HepG2 (cell line): ENCODE data around the gene SLC35B2. TPM values are rescaled to one million over a fixed set of nuclear protein-coding genes. Genes with fewer than 3 reads are reported as not detected.

ENCODE experiments used
- AKNA ChIP-seq: sonication (generic); formaldehyde crosslinking; IDR thresholded peaks from 2 replicates; pipeline ENCODE4 v1.4.0; 2020; ENCODE audit warnings: missing genetic modification reagents, borderline replicate concordance
- ATF1 ChIP-seq: IDR thresholded peaks from 2 replicates; pipeline ENCODE4 v1.6.1; 2016; ENCODE audit warnings: mild to moderate bottlenecking, control low read depth
- ATF6 ChIP-seq: sonication (generic); formaldehyde crosslinking; conservative IDR thresholded peaks from 2 replicates; pipeline ENCODE4 v1.4.0; 2020; ENCODE audit warnings: missing genetic modification reagents
- CBX2 ChIP-seq, 2 experiments: fragments of 200-600 bp in 1 of 2; sonication (generic); formaldehyde crosslinking in 1 of 2; IDR thresholded peaks; 2 replicates each; pipeline versions ENCODE4 v1.7.0 to v1.8.1; 2018 to 2022; ENCODE audit warnings: low read depth in 2 of 2, low read length in 1 of 2, mild to moderate bottlenecking in 1 of 2, missing genetic modification reagents in 1 of 2
- CCAR2 ChIP-seq: fragments of 200-400 bp; formaldehyde crosslinking; optimal IDR thresholded peaks from 2 replicates; pipeline ENCODE3; 2018; ENCODE audit warnings: low read depth, mild to moderate bottlenecking, low read length, moderate library complexity
- FUBP1 ChIP-seq: sonication (generic); formaldehyde crosslinking; IDR thresholded peaks from 2 replicates; pipeline ENCODE4 v1.5.1; 2020; ENCODE audit warnings: missing genetic modification reagents, mild to moderate bottlenecking, borderline replicate concordance
- HDAC2 ChIP-seq: sonication (generic); formaldehyde crosslinking; IDR thresholded peaks from 2 replicates; pipeline ENCODE4 v1.4.0; 2020; ENCODE audit warnings: missing genetic modification reagents
- KLF12 ChIP-seq: sonication (generic); formaldehyde crosslinking; IDR thresholded peaks from 2 replicates; pipeline ENCODE4 v1.4.0; 2020; ENCODE audit warnings: missing genetic modification reagents, borderline replicate concordance
- RARG ChIP-seq: sonication (generic); formaldehyde crosslinking; IDR thresholded peaks from 2 replicates; pipeline ENCODE4 v1.4.0; 2020; ENCODE audit warnings: low read depth, mild to moderate bottlenecking, missing genetic modification reagents
- SIX4 ChIP-seq: sonication (generic); formaldehyde crosslinking; IDR thresholded peaks from 2 replicates; pipeline ENCODE4 v1.4.0; 2020; ENCODE audit warnings: missing genetic modification reagents
- SNAI1 ChIP-seq: sonication (generic); formaldehyde crosslinking; IDR thresholded peaks from 2 replicates; pipeline ENCODE4 v1.5.0; 2020; ENCODE audit warnings: mild to moderate bottlenecking, missing genetic modification reagents, borderline replicate concordance
- SYNCRIP ChIP-seq: fragments of 200-400 bp; formaldehyde crosslinking; IDR thresholded peaks from 2 replicates; pipeline ENCODE4 v1.6.1; 2018; ENCODE audit warnings: mild to moderate bottlenecking, low read depth, low read length; ENCODE audit not compliant: insufficient read depth
- THAP7 ChIP-seq: sonication (generic); formaldehyde crosslinking; IDR thresholded peaks from 2 replicates; pipeline ENCODE4 v1.8.1; 2023; ENCODE audit warnings: mild to moderate bottlenecking, missing genetic modification reagents
- TOPORS ChIP-seq: sonication (generic); formaldehyde crosslinking; IDR thresholded peaks from 2 replicates; pipeline ENCODE4 v1.8.0; 2023; ENCODE audit warnings: mild to moderate bottlenecking, missing genetic modification reagents
- U2AF2 ChIP-seq: fragments of 200-400 bp; formaldehyde crosslinking; IDR thresholded peaks from 2 replicates; pipeline ENCODE4 v1.6.1; 2017; ENCODE audit warnings: low read depth, mild to moderate bottlenecking, low read length
- ZFAT ChIP-seq: sonication (generic); formaldehyde crosslinking; conservative IDR thresholded peaks from 2 replicates; pipeline ENCODE4 v1.8.1; 2023; ENCODE audit warnings: missing genetic modification reagents, inconsistent platforms
- ZNF282 ChIP-seq: fragments of 450-650 bp; IDR thresholded peaks from 2 replicates; pipeline ENCODE4 v1.6.1; 2018; ENCODE audit not compliant: partially characterized antibody
- ZNF350 ChIP-seq: sonication (generic); formaldehyde crosslinking; IDR thresholded peaks from 2 replicates; pipeline ENCODE4 v1.4.0; 2020; ENCODE audit warnings: mild to moderate bottlenecking, low read depth, missing genetic modification reagents, borderline replicate concordance
- ZNF724P ChIP-seq: sonication (generic); formaldehyde crosslinking; IDR thresholded peaks from 2 replicates; pipeline ENCODE4 v1.8.0; 2022; ENCODE audit warnings: missing genetic modification reagents, borderline replicate concordance
- polyA plus RNA-seq, 8 experiments: library from polyadenylated mRNA; depleted of rRNA in 3 of 8; stranded (reverse) in 7 of 8; unstranded in 1 of 8; fragments of >200 nt; fragmentation: Illumina TruSeq in 4 of 8; extraction: Trizol in 4 of 8; gene quantifications; 2 replicates each; pipeline versions ENCODE4 v1.2.1 to v1.2.3, GENCODE V29; 2011 to 2016; ENCODE audit warnings: low read depth in 4 of 8, missing spikeins in 1 of 8, mixed read lengths in 1 of 8; ENCODE audit not compliant: insufficient read depth in 1 of 8
- total RNA-seq, 5 experiments: library from RNA; depleted of rRNA; stranded (reverse); fragments of >200 nt; fragmentation: Illumina TruSeq; extraction: Trizol; gene quantifications; 2 replicates each; pipeline ENCODE4 v1.2.3, GENCODE V29; 2016; ENCODE audit warnings: low read depth in 1 of 5

Gene SLC35B2
- total and polyA plus RNA-seq, 2 of the 13 experiments (the other 11 are each of a cell fraction or from before 2014, with no cell fraction given): 61.1 to 148 TPM

- TF ChIP-seq U2AF2 (no peak), TOPORS (CRISPR knock-in tag) (no peak), FUBP1 (CRISPR knock-in tag) (peak; percentile 28; the same call in 1 of the 2 replicates), SIX4 (CRISPR knock-in tag) (no peak), ZNF350 (CRISPR knock-in tag) (no peak), RARG (CRISPR knock-in tag) (no peak), CBX2 (IDR thresholded peaks at IDR 0.05; ENCODE audit: low read depth, low read length) (no peak), CBX2 (CRISPR knock-in tag; IDR thresholded peaks at IDR 0.05; ENCODE audit: low read depth) (0 out of 2 replicates have a peak, but pooled peaks have one; percentile 33), ATF1 (no peak), ATF6 (no peak), ZNF282 (no peak), CCAR2 (no peak), KLF12 (peak; percentile 56; the same call in 1 of the 2 replicates), HDAC2 (peak; percentile 62), SNAI1 (no peak), AKNA (CRISPR knock-in tag) (no peak), ZNF724P (CRISPR knock-in tag) (peak; percentile 95), ZFAT (CRISPR knock-in tag) (no peak), THAP7 (CRISPR knock-in tag) (peak; percentile 94), SYNCRIP (no peak)
These were observed 7.8 kb upstream of the SLC35B2 start, which contains the start of gene NFKBIE (continued) for GRCh38 chr6:44265007-44265721.
